Mesendoderm (in vitro differentiated cells): ENCODE results near the gene PPP1R3E.
A peak's percentile ranks its signal among the peaks of the same experiment; 100 is the strongest.

Source experiments
- DNase-seq: peaks from one replicate; pipeline ENCODE4 v3.0.0; 2013
- H2AK5ac ChIP-seq: 2 replicates; pipeline ENCODE4 v1.6.1; 2013; ENCODE audit warnings: low read length, inconsistent platforms
- H2BK120ac ChIP-seq: 2 replicates; pipeline ENCODE4 v1.6.1; 2013; ENCODE audit warnings: low read depth, mild to moderate bottlenecking, low read length, moderate library complexity, mixed read lengths
- H2BK15ac ChIP-seq: replicated peaks from 2 replicates; pipeline ENCODE4 v1.6.1; 2013; ENCODE audit warnings: low read depth, mild to moderate bottlenecking, moderate library complexity
- H2BK5ac ChIP-seq: 2 replicates; pipeline ENCODE4 v1.6.1; 2013; ENCODE audit warnings: low read length, inconsistent platforms
- H3K18ac ChIP-seq: 2 replicates; pipeline ENCODE4 v1.6.1; 2013; ENCODE audit warnings: mild to moderate bottlenecking, low read length, mixed read lengths
- H3K23ac ChIP-seq: one replicate; pipeline ENCODE4 v1.6.1; 2013; ENCODE audit warnings: low read length
- H3K27ac ChIP-seq: 2 replicates; pipeline ENCODE4 v1.5.1; 2013; ENCODE audit warnings: low read depth, mild to moderate bottlenecking, inconsistent platforms, low read length, moderate library complexity
- H3K27me3 ChIP-seq: 2 replicates; pipeline ENCODE4 v1.6.1; 2013; ENCODE audit warnings: low read length, control low read depth, mild to moderate bottlenecking, inconsistent platforms; ENCODE audit not compliant: insufficient read depth, poor library complexity
- H3K36me3 ChIP-seq: 2 replicates; pipeline ENCODE4 v1.6.1; 2013; ENCODE audit warnings: low read length, inconsistent platforms; ENCODE audit not compliant: control insufficient read depth, insufficient read depth
- H3K4ac ChIP-seq: one replicate; pipeline ENCODE4 v1.6.1; 2013; ENCODE audit warnings: low read depth, mild to moderate bottlenecking, low read length, moderate library complexity
- H3K4me1 ChIP-seq: 2 replicates; pipeline ENCODE4 v1.6.1; 2013; ENCODE audit warnings: low read depth, low read length, inconsistent platforms; ENCODE audit not compliant: control insufficient read depth
- H3K4me2 ChIP-seq: 2 replicates; pipeline ENCODE4 v1.6.1; 2013; ENCODE audit warnings: low read length
- H3K4me3 ChIP-seq: 2 replicates; pipeline ENCODE4 v1.5.1; 2013; ENCODE audit warnings: mild to moderate bottlenecking, low read length
- H3K56ac ChIP-seq: one replicate; pipeline ENCODE4 v1.6.1; 2013; ENCODE audit warnings: low read length
- H3K79me1 ChIP-seq: 2 replicates; pipeline ENCODE4 v1.6.1; 2013; ENCODE audit warnings: low read length, inconsistent platforms
- H3K79me2 ChIP-seq: 2 replicates; pipeline ENCODE4 v1.6.1; 2013; ENCODE audit warnings: mild to moderate bottlenecking, low read length; ENCODE audit not compliant: control insufficient read depth, insufficient read depth
- H3K9ac ChIP-seq: 2 replicates; pipeline ENCODE4 v1.6.1; 2013; ENCODE audit warnings: low read length, inconsistent platforms
- H4K5ac ChIP-seq: one replicate; pipeline ENCODE4 v1.6.1; 2013; ENCODE audit warnings: low read length
- H4K8ac ChIP-seq: one replicate; pipeline ENCODE4 v1.6.1; 2013; ENCODE audit warnings: low read depth, mild to moderate bottlenecking, control low read depth, low read length, moderate library complexity
- WGBS: extraction: QIAGEN DNeasy Blood & Tissue Kit; methylation state at CpG from one replicate; pipeline ENCODE4 v1.1.7; 2013; ENCODE audit warnings: low lambda C conversion rate, missing lambda C conversion rate; ENCODE audit not compliant: insufficient coverage; ENCODE audit errors: extremely low coverage; 5-methylcytosine and 5-hydroxymethylcytosine counted together

Gene PPP1R3E

GRCh38 chr14:23307687-23308644, 5.3 kb upstream of the PPP1R3E start:
- H3K9ac ChIP-seq = peak overlapping the region; percentile 99
- no peaks in the 10 kb centered on the region for H3K36me3 ChIP-seq
- H2BK15ac ChIP-seq = no peak overlapping the region
- no peak overlapping the region for H3K4ac ChIP-seq
- H3K18ac ChIP-seq = no peak overlapping the region
- no peak overlapping the region for H2BK5ac ChIP-seq
- peaks cover 14% of the 10 kb centered on the region for H3K79me2 ChIP-seq
- H4K8ac ChIP-seq = no peak overlapping the region
- H3K79me1 ChIP-seq = peaks cover 23% of the 10 kb centered on the region
- H3K27me3 ChIP-seq = no peaks in the 10 kb centered on the region
- H3K27ac ChIP-seq = no peak overlapping the region
- no CpG with 5 or more reads among the region's 22 CpGs for WGBS
- H3K23ac ChIP-seq = no peak overlapping the region
- H3K4me3 ChIP-seq = no peak overlapping the region
- no peak for DNase-seq
- H3K4me1 ChIP-seq = peaks cover 4% of the 10 kb centered on the region
- H4K5ac ChIP-seq = no peak overlapping the region
- peak overlapping the region; percentile 98 for H3K56ac ChIP-seq
- H2AK5ac ChIP-seq = no peak overlapping the region
- H2BK120ac ChIP-seq = no peak overlapping the region
- peak overlapping the region; percentile 91 for H3K4me2 ChIP-seq

GRCh38 chr14:23307146-23307530, 4.5 kb upstream of the PPP1R3E start:
- H4K8ac ChIP-seq = no peak overlapping the region
- peak overlapping the region; percentile 15 for H2BK120ac ChIP-seq
- H2BK15ac ChIP-seq = no peak overlapping the region
- peak overlapping the region; percentile 34 for H4K5ac ChIP-seq
- H3K9ac ChIP-seq = peak overlapping the region; percentile 99
- DNase-seq = no peak
- H3K18ac ChIP-seq = peak overlapping the region; percentile 72
- H2BK5ac ChIP-seq = peak overlapping the region; percentile 78
- H2AK5ac ChIP-seq = peak overlapping the region; percentile 93
- H3K27ac ChIP-seq = peak overlapping the region; percentile 83
- peaks cover 14% of the 10 kb centered on the region for H3K79me2 ChIP-seq
- no peaks in the 10 kb centered on the region for H3K27me3 ChIP-seq
- peak overlapping the region; percentile 93 for H3K4me3 ChIP-seq
- H3K23ac ChIP-seq = peak overlapping the region; percentile 45
- H3K56ac ChIP-seq = peak overlapping the region; percentile 98
- WGBS = no CpG with 5 or more reads among the region's 5 CpGs
- H3K4ac ChIP-seq = peak overlapping the region; percentile 85
- peaks cover 23% of the 10 kb centered on the region for H3K79me1 ChIP-seq
- peak overlapping the region; percentile 91 for H3K4me2 ChIP-seq
- H3K4me1 ChIP-seq = peaks cover 4% of the 10 kb centered on the region
- H3K36me3 ChIP-seq = no peaks in the 10 kb centered on the region

GRCh38 chr14:23306412-23307145, 3.9 kb upstream of the PPP1R3E start, which contains the start of gene BCL2L2:
Gene BCL2L2, plus strand, starts transcription at chr14:23306833. Its CDS starts 935 bp downstream, at chr14:23307768.
- peak within 1 kb of the TSS; percentile 78 for H2BK5ac ChIP-seq

GRCh38 chr14:23301969-23302289, 730 bp downstream of the PPP1R3E start:
- Histone ChIP-seq H3K36me3 (no peaks in the 10 kb centered on the region), H3K4me1 (no peaks in the 10 kb centered on the region), H3K4me3 (peak overlapping the region; percentile 1), H2BK5ac (no peak overlapping the region), H3K79me2 (peaks cover under 1% of the 10 kb centered on the region), H4K5ac (no peak overlapping the region), H3K79me1 (peaks cover under 1% of the 10 kb centered on the region), H3K4me2 (peak overlapping the region; percentile 47), H2BK120ac (no peak overlapping the region), H3K56ac (peak overlapping the region; percentile 58), H2AK5ac (no peak overlapping the region), H3K4ac (no peak overlapping the region), H3K27ac (peak overlapping the region; percentile 31), H3K27me3 (no peaks in the 10 kb centered on the region), H3K23ac (no peak overlapping the region), H2BK15ac (no peak overlapping the region), H4K8ac (no peak overlapping the region), H3K18ac (peak overlapping the region; percentile 16), H3K9ac (peak overlapping the region; percentile 70)
- DNase-seq = no peak
- no CpG with 5 or more reads among the region's 25 CpGs for WGBS

More at GRCh38 chr14:23306412-23307145, 3.9 kb upstream of the PPP1R3E start, which contains the start of gene BCL2L2:
- Histone ChIP-seq H4K8ac (peak within 1 kb of the TSS; percentile 82), H3K79me2 (peaks cover 14% of the 10 kb centered on the region), H3K4ac (peak within 1 kb of the TSS; percentile 85), H3K9ac (peak within 1 kb of the TSS; percentile 99), H3K4me1 (peaks cover 4% of the 10 kb centered on the region), H3K56ac (peak within 1 kb of the TSS; percentile 98), H4K5ac (peak within 1 kb of the TSS; percentile 34), H3K79me1 (peaks cover 23% of the 10 kb centered on the region), H3K27me3 (no peaks in the 10 kb centered on the region), H2AK5ac (peak within 1 kb of the TSS; percentile 93), H3K4me3 (peak within 1 kb of the TSS; percentile 93), H3K4me2 (peak within 1 kb of the TSS; percentile 94), H3K23ac (peak within 1 kb of the TSS; percentile 45), H3K27ac (peak within 1 kb of the TSS; percentile 83), H3K36me3 (no peaks in the 10 kb centered on the region), H3K18ac (peak within 1 kb of the TSS; percentile 72), H2BK120ac (peak within 1 kb of the TSS; percentile 15), H2BK15ac (no peak within 1 kb of the TSS)
- peak; percentile 97 for DNase-seq
- no CpG with 5 or more reads among the region's 24 CpGs for WGBS

GRCh38 chr14:23301288-23301968, 1.2 kb downstream of the PPP1R3E start:
- no peaks in the 10 kb centered on the region for H3K79me1 ChIP-seq
- H3K23ac ChIP-seq = no peak overlapping the region
- H2AK5ac ChIP-seq = no peak overlapping the region
- H3K4me3 ChIP-seq = peak overlapping the region; percentile 66
- H3K56ac ChIP-seq = peak overlapping the region; percentile 95
- H3K27me3 ChIP-seq = no peaks in the 10 kb centered on the region
- H3K36me3 ChIP-seq = no peaks in the 10 kb centered on the region
- peak; percentile 99 for DNase-seq
- H3K4me2 ChIP-seq = peak overlapping the region; percentile 48
- no peak overlapping the region for H4K8ac ChIP-seq
- H3K18ac ChIP-seq = peak overlapping the region; percentile 81
- H3K9ac ChIP-seq = peak overlapping the region; percentile 87
- no peak overlapping the region for H4K5ac ChIP-seq
- no CpG with 5 or more reads among the region's 87 CpGs for WGBS
- H2BK15ac ChIP-seq = no peak overlapping the region
- no peaks in the 10 kb centered on the region for H3K79me2 ChIP-seq
- H3K4me1 ChIP-seq = no peaks in the 10 kb centered on the region
- peak overlapping the region; percentile 82 for H2BK5ac ChIP-seq
- peak overlapping the region; percentile 98 for H3K27ac ChIP-seq
- H3K4ac ChIP-seq = peak overlapping the region; percentile 46
- H2BK120ac ChIP-seq = no peak overlapping the region
